Neutrophil (primary cell): Measurements from ENCODE around the gene KLF4.

Source experiments
- H3K27ac ChIP-seq: fragments of 200-600 bp; sonication (generic); 2 replicates; pipeline ENCODE4 v1.5.1; 2016; ENCODE audit warnings: mild to moderate bottlenecking, moderate library complexity
- H3K27me3 ChIP-seq: fragments of 200-600 bp; sonication (generic); 2 replicates; pipeline ENCODE4 v1.6.0; 2016; ENCODE audit warnings: mild to moderate bottlenecking
- H3K36me3 ChIP-seq: fragments of 200-600 bp; sonication (generic); 2 replicates; pipeline ENCODE4 v1.5.1; 2017
- H3K4me1 ChIP-seq, 2 experiments: fragments of 200-600 bp in 1 of 2; sonication (generic) in 1 of 2; 1 replicate in 1 of 2; 2 replicates in 1 of 2; pipeline versions ENCODE4 v1.5.1 to v1.6.1; 2013 to 2016; ENCODE audit warnings: low read depth in 1 of 2, low read length in 1 of 2, mild to moderate bottlenecking in 1 of 2, moderate library complexity in 1 of 2; ENCODE audit not compliant: control insufficient read depth in 1 of 2, insufficient read depth in 1 of 2
- H3K4me3 ChIP-seq, 2 experiments: fragments of 200-600 bp in 1 of 2; sonication (generic) in 1 of 2; 1 replicate in 1 of 2; 2 replicates in 1 of 2; pipeline ENCODE4 v1.5.1; 2013 to 2016; ENCODE audit warnings: low read depth in 1 of 2, low read length in 1 of 2, mild to moderate bottlenecking in 1 of 2, moderate library complexity in 1 of 2
- H3K9me3 ChIP-seq: fragments of 200-600 bp; sonication (generic); 2 replicates; pipeline ENCODE4 v1.5.1; 2016
- TF ChIP-seq, protein P1 (sequence below): fragments of 200-600 bp; sonication (generic); IDR thresholded peaks from 2 replicates; pipeline ENCODE4 v1.5.1; 2016; ENCODE audit warnings: antibody characterized with exemption

Gene KLF4

DNA sequence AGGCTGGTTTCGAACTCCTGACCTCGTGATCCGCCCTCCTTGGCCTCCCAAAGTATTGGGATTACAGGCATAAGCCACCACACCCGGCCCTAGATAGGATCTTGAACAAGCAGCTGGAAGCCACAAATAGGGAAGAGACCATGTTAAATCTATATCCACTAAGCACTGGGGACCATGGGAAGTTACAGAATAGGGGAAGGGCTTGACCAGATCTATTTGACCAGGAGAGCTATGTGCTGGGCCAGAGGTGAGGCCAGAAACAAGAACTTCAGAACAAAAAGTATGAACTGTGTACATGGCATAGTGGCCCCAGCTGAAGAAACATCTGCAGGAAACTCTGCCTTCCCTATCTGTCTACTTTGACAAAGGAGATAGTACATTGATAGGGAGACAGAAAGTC, 10.8 kb downstream of the KLF4 start:
- peaks cover 12 to 13% of the 10 kb centered on the region in 2 experiments for H3K4me1 ChIP-seq
- no peaks in the 10 kb centered on the region for H3K9me3 ChIP-seq
- no peaks in the 10 kb centered on the region for H3K27me3 ChIP-seq
- H3K4me3 ChIP-seq, result no peak overlapping the region
- H3K27ac ChIP-seq, result no peak overlapping the region
- TF ChIP-seq, protein P1, sequence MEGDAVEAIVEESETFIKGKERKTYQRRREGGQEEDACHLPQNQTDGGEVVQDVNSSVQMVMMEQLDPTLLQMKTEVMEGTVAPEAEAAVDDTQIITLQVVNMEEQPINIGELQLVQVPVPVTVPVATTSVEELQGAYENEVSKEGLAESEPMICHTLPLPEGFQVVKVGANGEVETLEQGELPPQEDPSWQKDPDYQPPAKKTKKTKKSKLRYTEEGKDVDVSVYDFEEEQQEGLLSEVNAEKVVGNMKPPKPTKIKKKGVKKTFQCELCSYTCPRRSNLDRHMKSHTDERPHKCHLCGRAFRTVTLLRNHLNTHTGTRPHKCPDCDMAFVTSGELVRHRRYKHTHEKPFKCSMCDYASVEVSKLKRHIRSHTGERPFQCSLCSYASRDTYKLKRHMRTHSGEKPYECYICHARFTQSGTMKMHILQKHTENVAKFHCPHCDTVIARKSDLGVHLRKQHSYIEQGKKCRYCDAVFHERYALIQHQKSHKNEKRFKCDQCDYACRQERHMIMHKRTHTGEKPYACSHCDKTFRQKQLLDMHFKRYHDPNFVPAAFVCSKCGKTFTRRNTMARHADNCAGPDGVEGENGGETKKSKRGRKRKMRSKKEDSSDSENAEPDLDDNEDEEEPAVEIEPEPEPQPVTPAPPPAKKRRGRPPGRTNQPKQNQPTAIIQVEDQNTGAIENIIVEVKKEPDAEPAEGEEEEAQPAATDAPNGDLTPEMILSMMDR, result no peak
- H3K36me3 ChIP-seq, result no peaks in the 10 kb centered on the region

DNA sequence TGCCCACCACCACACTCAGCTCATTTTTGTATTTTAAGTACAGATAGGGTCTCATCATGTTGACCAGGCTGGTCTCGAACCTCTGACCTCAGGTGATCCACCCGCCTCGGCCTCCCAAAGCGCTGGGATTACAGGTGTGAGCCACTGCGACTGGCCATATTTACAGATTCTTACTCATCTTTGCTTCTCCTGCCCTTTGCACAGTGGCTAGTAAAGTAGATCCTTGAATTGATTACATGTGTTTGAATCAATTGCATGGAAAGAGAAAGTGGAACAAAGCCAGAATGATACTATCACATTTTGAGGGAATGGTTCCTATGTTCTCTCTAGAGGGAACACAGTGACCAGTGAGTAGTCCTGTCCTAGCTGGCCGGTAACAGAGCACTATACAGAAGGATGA, 15.4 kb downstream of the KLF4 start:
- H3K27ac ChIP-seq, result no peak overlapping the region
- no peaks in the 10 kb centered on the region for H3K36me3 ChIP-seq
- peaks cover 0 to 1% of the 10 kb centered on the region in 2 experiments for H3K4me1 ChIP-seq
- no peak overlapping the region for H3K4me3 ChIP-seq
- H3K27me3 ChIP-seq, result no peaks in the 10 kb centered on the region
- H3K9me3 ChIP-seq, result no peaks in the 10 kb centered on the region
- TF ChIP-seq, protein P1, result no peak

DNA sequence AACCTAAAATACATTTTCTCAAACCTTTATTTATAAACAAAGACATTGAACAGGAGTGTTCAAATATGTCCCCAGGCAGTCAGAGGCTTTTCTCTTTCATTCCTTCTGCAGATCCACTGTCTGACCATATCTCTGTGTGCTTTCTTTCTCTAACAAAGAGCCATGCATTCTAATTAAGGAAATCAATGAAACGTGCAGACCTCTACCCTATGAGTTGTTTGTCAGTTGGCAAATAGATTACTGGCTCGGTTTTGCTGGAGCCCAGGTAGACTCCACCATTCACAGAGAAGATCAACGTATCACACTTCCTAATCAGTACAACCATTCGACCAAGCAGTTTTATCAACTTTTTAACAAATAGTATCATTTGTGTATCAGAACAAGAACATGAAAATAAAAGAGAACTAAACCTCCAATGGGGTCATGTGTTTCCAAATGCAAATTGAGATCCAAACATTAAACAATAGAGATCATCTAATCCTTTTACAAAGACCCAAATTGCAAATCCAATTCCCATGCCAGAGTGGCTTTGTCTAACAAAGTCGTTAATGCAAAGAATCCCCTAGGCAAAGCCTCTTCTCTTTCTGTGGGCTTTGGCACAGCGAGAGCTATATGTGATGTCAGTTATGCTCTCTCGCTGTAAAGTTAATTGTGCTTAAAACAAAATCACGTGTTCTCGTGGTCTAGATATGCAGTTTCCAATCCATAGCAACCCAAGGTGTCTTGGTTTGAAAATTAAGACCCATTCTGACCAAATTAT, 16.8 kb downstream of the KLF4 start:
- Histone ChIP-seq H3K36me3 (no peaks in the 10 kb centered on the region), H3K9me3 (no peaks in the 10 kb centered on the region), H3K4me3 (no peak overlapping the region), H3K4me1 (no peaks in the 10 kb centered on the region), H3K27me3 (peaks cover 10% of the 10 kb centered on the region), H3K27ac (no peak overlapping the region)
- TF ChIP-seq, protein P1, result no peak

DNA sequence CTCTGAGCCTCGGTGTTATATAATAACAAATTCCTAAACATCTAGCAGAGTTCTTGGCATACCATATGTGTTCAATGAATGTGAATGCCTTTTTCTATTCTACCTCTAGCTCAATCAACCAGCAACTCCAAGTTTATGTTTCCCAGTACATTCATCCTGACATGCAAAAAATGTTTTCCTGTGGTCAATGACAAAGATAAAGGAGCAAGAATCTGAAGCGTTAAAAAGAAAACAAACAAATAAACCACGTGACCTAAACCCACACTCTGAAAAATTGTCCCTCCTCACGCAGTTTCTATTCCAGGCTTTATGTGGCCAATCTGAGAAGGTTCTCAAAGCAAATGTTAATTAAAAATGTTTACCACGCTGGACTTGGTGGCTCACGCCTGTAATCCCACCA, 18.0 kb downstream of the KLF4 start:
- H3K27me3 ChIP-seq, result peaks cover 22% of the 10 kb centered on the region
- H3K4me3 ChIP-seq, result no peak overlapping the region
- H3K36me3 ChIP-seq, result no peaks in the 10 kb centered on the region
- TF ChIP-seq, protein P1, result no peak
- no peak overlapping the region for H3K27ac ChIP-seq
- no peaks in the 10 kb centered on the region for H3K9me3 ChIP-seq
- H3K4me1 ChIP-seq, result no peaks in the 10 kb centered on the region

DNA sequence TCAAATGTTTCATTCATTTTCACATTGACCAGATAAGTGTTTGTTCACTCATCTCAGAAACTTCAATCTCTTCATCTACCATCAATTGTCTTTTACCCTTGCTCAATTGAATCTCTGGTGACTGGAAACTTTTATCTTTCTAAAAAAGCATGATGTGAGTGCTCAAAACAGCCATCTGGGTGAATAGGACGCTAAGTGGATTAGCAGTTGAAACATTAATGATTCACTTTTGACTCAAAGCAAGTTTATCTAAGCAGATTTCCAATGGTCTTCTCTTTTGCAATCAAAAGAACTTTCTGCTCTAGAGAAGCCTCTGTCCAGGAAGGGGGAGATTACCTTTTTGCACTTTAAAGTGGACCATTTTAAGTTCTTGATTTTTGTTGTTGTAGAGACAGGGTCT, 22.2 kb downstream of the KLF4 start:
- TF ChIP-seq, protein P1, result no peak
- H3K27ac ChIP-seq, result no peak overlapping the region
- peaks cover 11 to 14% of the 10 kb centered on the region in 2 experiments for H3K4me1 ChIP-seq
- no peaks in the 10 kb centered on the region for H3K9me3 ChIP-seq
- peaks cover 63% of the 10 kb centered on the region for H3K27me3 ChIP-seq
- no peak overlapping the region for H3K4me3 ChIP-seq
- H3K36me3 ChIP-seq, result no peaks in the 10 kb centered on the region
